Endometrial microvascular endothelial cells (primary cell): ENCODE data around the gene RPL34. TPM values are rescaled to one million over a fixed set of nuclear protein-coding genes. Genes with fewer than 3 reads are reported as not detected.
"Not testable (repeated sequence)": the region's sequence is repeated elsewhere in the genome, so short reads cannot be mapped to it uniquely, and the experiment has no call there.

Experiments
- in situ Hi-C: cut with HindIII; loops from 2 replicates; pipeline ENCODE4 v1.10.0; 2017; ENCODE audit warnings: low sequenced_read_pairs, low pct_unique_long_range_greater_than_20kb; ENCODE audit errors: inconsistent ontology term
- total RNA-seq: library from RNA; depleted of rRNA; stranded (reverse); fragments of >200 nt; gene quantifications from one replicate; pipeline ENCODE4 v1.2.3, GENCODE V29; 2015; ENCODE audit errors: inconsistent ontology term

Gene RPL34
- total RNA-seq, result 618 TPM

GRCh38 chr4:108620101-108620932, at the start of gene RPL34:
RPL34 (plus strand) TSS chr4:108620576; CDS start chr4:108621960, 1,384 bp downstream.
- in situ Hi-C loops, result no loop called here

- in situ Hi-C loops, result no loop called here
Measured at GRCh38 chr4:108570993-108571569, 49.3 kb upstream of the RPL34 start.

DNA sequence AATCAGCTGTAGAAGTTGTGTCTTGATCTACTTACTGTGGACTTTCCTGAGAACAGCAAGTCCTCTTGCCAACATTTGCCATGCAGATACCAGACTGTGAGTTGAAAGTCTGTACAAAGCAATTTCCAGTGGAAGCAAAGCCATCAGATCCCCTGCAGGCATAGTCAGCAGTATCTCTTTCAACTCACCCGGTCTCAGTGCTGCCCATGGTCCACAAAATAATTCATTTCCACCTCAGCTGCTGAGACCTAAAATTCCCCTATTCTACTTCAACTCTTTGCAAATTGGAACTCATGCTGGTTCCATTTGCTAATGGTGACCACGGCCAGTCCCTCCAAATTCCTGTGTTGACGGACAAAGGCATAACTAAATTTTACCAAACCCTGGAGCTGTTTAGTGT, 46.0 kb upstream of the RPL34 start:
- in situ Hi-C loops, result no loop called here

- in situ Hi-C loops, result no loop called here
Measured at GRCh38 chr4:108581083-108581482, 39.3 kb upstream of the RPL34 start.

GRCh38 chr4:108586778-108587177, 33.6 kb upstream of the RPL34 start:
- in situ Hi-C loops, result no loop called here

DNA sequence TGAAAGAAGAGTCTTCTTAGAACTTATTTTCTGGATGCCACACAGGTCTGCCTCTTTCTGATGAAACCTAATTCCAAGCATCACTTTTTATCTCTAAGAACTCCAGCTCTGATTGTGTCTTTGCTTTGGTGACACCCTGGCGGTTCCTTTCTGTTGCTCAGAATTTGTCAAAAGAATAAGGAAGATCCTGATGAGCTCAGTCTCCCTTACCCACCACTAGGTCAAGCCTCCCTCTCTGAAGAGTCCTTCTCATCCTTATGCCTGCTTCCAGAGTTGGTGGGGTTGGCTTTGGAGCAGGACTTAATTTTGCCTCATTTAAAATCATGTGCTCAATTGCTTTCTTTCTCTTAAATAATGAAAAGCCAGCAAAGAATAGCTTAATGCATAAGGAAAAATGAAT, 31.5 kb upstream of the RPL34 start:
- in situ Hi-C loops, result no loop called here

- in situ Hi-C loops, result no loop called here
Measured at GRCh38 chr4:108589961-108590360, 30.4 kb upstream of the RPL34 start.

DNA sequence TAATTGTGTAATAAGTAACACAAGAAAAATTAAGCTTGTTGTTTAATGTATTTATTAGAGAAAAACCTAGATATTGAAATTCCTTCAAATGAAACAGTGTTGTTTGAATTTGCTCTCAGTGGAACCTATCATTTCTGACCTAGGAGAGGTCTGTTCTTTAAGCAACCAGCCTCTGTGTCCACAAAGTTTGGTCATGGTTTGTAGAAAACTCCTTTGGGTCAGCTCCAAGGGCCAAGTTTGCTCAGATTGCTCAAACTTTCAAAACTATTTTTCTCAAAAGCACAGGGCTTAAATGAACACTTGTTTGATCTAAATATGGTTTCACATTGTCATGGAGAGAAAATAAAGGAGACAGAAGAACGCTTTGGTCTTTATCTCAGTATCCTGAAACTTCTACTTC, 29.6 kb upstream of the RPL34 start:
- in situ Hi-C loops, result no loop called here

- in situ Hi-C loops, result no loop called here
Measured at GRCh38 chr4:108592674-108592986, 27.7 kb upstream of the RPL34 start.

DNA sequence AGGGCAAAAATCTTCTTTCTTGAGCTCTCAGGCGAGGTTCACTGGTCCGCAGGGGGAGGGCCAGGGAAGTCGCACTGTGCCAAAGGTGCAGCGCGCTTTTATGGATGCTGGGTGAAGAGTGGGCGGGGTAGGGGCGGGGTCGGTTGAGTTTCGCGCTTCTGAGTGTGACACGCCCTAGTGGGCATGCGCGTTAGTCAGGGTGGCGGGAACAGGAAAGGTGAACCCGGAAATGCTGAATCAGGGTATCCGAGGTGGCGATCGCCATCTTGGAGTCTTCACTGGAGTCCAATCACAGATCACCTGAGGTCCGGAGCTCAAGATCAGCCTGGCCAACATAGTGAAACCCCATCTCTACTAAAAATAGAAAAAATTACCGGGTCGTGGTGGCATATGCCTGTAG, 26.1 kb upstream of the RPL34 start:
- in situ Hi-C loops, result not testable (repeated sequence)

GRCh38 chr4:108596344-108596743, 24.0 kb upstream of the RPL34 start:
- in situ Hi-C loops, result no loop called here

GRCh38 chr4:108601106-108601505, 19.3 kb upstream of the RPL34 start:
- in situ Hi-C loops, result no loop called here

- in situ Hi-C loops, result no loop called here
Measured at GRCh38 chr4:108601532-108601931, 18.8 kb upstream of the RPL34 start.

DNA sequence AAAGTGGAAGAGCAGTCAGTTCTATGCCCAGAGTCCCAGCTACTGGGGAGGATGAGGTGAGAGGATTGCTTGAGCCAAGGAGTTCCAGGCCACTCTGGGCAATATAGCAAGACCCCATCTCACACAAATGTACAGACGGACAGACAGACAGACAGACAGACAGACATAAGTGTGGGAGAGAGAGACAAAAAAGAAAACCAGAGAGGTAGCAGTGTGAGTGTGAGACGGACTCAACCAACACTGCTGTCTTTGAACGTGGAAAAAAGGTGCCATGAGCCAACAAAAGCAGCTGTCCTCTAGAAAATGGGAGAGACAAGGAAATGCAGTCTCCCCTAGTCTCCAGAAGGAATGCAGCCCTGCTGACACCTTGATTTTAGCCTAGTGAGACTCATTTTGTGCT, 18.2 kb upstream of the RPL34 start:
- in situ Hi-C loops, result no loop called here

DNA sequence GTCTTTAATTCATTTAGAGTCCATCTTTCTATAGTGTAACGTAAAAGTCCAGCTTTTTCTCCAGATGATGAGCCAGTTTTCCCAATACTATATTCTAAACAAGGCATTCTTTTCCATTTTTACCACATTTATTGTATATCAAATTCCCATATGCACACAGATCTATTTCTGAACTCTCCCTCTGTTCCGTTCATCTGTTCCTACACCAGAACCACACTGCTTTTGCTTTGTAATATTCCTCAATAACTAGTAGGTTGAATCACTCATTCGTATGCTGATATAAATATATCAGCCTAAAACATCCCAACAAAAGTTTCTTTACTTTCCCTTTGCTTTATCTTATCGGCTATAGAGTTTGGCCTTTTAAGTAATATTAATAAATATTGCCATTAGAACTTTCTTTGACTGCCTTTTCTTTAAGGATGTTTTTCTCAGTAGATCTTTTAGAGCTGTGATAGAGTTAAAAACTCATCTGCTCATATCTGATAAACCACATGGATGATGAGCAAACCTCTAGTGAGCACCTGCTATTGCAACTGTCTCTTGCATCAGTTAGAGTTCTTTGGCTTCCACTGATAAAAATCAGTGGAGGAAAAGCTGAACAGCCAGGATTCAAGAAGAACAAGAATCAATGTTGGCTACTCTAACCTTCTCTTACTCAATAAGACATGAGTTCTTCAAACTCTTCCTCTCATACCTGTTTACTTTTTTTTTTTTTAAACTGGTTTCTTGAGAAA, 13.1 kb upstream of the RPL34 start:
- in situ Hi-C loops, result no loop called here

- in situ Hi-C loops, result no loop called here
Measured at GRCh38 chr4:108611365-108611764, 9.0 kb upstream of the RPL34 start.

DNA sequence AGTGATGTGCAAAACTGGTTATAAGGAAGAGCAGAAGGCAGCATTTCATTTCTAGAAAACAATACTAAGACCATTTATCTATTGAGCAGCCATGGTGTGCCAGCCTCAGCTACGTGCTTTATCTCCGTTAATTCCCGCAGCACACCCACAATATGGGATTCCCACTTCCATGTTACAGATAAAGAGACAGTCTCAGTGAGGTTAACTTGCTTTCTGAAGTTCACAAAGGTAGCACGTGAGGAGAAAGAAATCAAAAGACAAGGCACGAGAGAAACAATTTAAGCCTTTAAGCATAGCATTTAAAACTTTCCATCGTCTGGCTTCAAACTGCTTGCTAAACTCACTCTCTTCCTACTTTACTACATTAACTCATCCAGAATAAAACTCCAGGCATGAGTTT, 8.0 kb upstream of the RPL34 start:
- in situ Hi-C loops, result no loop called here

- in situ Hi-C loops, result no loop called here
Measured at GRCh38 chr4:108619372-108620100, 840 bp upstream of the RPL34 start.
